ENCODE data around the gene CCR5.

DNA sequence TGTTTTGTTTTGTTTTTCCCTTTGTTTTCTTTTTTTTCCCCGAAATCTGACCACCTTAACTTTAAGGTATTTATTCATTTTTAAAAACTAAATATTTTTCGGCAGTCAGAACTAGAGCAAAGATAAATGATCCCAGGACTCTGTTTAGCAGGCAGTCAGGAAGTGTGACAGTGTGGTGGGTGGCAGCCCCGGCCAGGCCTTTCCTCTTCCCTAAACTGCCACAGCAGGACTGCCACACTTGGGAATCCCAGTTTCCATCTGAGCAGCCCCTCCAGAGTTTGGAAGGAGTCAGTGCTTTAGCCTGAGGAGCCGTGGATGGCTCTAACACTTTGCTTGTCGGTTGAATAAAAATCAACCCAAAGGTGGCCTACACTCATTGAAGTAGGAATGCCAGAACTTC, 43.2 kb downstream of the CCR5 start:
- TF ChIP-seq, protein P1, sequence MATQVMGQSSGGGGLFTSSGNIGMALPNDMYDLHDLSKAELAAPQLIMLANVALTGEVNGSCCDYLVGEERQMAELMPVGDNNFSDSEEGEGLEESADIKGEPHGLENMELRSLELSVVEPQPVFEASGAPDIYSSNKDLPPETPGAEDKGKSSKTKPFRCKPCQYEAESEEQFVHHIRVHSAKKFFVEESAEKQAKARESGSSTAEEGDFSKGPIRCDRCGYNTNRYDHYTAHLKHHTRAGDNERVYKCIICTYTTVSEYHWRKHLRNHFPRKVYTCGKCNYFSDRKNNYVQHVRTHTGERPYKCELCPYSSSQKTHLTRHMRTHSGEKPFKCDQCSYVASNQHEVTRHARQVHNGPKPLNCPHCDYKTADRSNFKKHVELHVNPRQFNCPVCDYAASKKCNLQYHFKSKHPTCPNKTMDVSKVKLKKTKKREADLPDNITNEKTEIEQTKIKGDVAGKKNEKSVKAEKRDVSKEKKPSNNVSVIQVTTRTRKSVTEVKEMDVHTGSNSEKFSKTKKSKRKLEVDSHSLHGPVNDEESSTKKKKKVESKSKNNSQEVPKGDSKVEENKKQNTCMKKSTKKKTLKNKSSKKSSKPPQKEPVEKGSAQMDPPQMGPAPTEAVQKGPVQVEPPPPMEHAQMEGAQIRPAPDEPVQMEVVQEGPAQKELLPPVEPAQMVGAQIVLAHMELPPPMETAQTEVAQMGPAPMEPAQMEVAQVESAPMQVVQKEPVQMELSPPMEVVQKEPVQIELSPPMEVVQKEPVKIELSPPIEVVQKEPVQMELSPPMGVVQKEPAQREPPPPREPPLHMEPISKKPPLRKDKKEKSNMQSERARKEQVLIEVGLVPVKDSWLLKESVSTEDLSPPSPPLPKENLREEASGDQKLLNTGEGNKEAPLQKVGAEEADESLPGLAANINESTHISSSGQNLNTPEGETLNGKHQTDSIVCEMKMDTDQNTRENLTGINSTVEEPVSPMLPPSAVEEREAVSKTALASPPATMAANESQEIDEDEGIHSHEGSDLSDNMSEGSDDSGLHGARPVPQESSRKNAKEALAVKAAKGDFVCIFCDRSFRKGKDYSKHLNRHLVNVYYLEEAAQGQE (IDR thresholded peaks at IDR 0.05; ENCODE audit: insufficient read depth in 1 of 2, low read depth in 2 of 2, low read length in 2 of 2), result no peak
- TF ChIP-seq TAF1 (IDR thresholded peaks at IDR 0.05; ENCODE audit: borderline replicate concordance, insufficient read depth, low read length), result no peak
- no peak for TF ChIP-seq POLR2AphosphoS5 (IDR thresholded peaks at IDR 0.05; ENCODE audit: low read depth, low read length)
